Stimulated activated CD8-positive, alpha-beta memory T cell treated with anti-CD3 and anti-CD28 coated beads, Interleukin-12 subunit alpha, Interleukin-12 subunit beta, amount 100 ng/mL, for 24 hours (primary cell): ENCODE results near the gene RGS12.

Experiments used
- DNase-seq: peaks from one replicate; pipeline ENCODE4 v3.0.0-alpha.2; 2020; ENCODE audit errors: extremely low read depth

RGS12 gene

DNA sequence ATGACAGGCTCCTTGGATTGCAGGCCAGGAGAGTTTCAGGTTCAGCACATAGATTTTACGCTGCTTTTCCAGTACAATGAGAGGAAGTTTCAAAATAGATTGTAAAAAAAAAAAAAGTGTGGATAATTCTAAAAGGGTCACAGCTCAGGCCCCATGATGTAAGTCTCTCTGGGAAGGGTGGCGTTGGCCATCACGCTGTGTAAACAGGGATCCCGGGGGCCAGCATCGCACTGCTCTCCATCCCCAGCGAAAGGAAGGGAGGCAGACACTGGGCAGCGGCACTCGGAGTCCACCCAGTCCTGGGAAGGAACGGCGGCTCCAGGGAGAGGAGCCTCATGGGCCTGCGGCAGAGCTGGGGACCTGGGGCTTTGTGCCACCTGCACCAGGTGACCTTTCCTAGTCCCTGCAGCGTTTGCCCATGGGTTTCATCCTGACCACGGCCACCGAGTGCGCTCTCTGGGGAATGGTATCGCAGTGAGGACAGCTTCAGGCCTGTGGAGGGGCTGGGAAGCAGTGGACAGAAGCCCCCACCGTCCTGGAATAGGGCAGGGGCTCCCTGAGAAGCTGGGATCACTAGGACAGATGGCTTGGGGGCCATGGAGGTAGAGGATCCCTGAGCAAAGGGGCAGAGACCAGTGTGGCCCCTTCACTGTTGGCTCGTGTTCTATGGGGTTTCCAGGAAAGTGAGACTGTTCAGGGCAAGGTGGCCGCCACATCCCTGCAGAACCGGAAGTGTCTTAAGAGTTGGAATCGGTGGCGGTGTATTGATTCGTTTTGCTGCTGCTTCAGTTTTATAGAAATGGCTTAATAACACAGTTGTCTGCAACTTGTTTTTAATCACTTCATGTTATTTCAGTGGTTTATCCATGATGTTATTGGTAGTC, 38.9 kb downstream of the RGS12 start:
- no peak for DNase-seq

DNA sequence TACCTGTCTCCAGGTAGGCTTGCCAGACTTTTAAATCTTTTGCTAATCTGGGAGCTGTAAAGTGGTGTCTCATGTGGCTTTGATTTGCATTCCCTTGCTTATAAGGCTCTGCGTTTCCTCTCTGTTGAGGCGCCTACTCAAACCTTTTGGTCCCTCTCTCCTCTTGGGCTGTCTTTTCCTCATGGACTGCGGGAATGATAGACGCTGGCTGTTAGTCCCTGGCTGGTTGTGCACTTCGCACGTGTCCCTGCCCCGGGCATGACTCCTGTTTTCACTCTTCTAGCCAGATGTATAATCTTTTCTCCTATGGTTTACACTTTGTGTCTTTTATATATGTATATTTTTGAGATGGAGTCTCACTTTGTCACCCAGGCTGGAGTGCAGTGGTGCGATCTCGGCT, 39.7 kb downstream of the RGS12 start:
- DNase-seq, result no peak

DNA sequence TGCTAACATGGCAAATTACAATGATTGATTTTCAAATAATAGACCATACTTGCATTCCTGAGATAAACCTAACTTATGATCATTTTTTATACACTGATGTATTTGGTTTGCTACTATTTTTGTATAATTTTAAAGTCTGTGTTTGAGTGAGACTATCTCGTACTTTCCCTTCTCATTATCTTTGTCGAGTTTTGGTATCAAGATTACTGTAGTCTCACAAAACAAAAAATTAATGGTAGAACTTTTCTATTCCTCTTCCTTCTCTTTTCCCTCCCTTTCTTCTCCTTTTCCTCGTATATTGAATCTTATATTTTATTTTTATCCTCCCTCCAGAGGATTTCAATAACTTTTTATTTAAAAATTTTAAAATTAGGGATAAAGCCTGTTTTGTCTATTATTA, 41.5 kb downstream of the RGS12 start:
- no peak for DNase-seq

DNA sequence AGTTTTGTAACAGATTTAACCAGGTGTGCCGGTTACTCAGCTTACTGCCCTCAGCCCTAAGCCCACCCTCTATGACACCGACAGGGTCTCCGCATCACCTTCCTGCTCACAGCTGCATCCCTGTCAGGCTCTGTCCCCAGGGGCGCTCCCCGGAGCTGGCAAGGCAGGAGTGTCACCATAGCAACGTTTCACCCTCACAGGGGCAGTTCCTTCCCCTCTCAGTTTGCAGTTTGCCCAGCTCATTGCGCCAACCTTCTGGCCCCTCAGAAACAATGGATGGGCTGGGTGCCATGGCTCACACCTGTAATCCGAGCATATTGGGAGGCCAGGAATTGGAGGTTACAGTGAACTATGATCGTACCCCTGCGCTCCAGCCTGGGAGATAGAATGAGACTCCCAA, 42.6 kb downstream of the RGS12 start:
- no peak for DNase-seq

DNA sequence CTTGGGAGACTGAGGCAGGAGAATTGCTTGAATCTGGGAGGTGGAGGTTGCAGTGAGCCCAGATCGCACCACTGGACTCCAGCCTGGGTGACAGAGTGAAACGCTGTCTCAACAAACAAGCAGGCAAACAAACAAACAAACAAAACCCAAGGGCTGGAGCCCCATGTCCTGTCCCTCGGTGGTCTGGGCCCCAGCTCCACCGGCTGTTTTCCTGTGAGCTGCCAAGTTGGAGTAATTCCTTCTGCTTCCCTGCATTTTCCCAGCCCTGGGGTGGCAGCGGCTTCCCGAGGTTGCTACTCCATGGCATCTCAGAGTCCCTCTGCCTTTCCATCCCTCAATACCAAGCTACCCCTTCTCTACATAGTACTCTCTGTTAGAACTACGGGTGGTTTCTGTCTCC, 43.2 kb downstream of the RGS12 start:
- no peak for DNase-seq

DNA sequence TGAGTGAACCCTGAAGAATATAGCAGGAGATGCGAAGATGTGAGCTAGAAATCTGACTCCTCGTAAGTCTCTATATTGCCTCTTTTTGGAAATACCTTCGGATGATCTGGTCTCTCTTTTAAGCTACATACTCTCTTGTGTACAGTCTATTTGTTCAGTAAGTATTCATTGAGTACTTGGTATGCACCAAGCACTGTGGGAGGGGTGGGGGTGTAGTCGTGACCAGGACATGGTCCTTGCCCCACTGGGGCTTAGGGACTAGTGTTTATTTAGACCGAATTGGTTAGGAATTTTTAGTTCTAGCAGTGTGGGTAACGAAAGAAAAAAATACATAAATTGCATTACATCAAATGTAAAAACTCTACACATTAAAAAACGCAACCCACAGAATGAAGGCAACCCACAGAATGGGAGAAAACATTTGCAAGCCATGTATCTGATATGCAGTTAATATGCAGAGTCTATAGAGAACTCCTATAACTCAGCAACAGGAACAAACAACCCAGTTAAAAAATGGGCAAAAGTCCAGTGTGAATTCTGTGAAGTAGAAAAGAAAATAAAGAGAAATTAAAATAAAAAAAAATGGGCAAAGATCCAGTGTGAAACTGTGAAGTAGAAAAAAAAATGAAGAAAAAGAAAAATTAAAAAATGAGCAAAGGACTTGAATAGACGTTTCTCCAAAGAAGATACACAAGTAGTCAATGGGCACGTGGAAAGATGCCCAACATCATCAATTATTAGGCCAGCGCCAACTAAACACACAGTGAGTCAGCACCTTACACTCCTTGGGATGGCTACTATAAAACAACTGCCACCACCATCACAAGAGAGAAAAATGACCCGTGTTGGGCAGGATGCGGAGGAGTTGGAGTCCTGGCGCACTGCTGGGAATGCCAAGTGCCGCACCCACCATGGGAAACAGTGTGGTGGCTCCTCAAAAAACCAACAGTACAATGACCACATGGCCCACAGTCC, 43.8 kb downstream of the RGS12 start:
- no peak for DNase-seq

DNA sequence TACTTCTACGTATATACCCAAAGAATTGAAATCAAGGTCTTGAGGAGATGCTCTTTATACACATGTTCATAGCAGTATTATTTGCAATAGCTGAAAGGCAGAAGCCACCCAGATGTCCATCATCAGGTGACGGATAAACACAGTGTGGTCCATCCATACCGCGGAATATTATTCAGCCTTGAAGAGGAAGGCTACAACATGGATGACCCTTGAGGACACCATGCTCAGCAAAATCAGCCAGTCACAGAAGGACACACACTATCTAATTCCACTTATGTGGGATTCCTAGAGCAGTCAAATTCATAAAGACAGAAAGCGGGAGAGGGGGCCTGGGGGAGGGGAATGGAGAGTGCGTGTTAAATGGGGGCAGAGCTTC, 44.5 kb downstream of the RGS12 start:
- DNase-seq, result no peak

DNA sequence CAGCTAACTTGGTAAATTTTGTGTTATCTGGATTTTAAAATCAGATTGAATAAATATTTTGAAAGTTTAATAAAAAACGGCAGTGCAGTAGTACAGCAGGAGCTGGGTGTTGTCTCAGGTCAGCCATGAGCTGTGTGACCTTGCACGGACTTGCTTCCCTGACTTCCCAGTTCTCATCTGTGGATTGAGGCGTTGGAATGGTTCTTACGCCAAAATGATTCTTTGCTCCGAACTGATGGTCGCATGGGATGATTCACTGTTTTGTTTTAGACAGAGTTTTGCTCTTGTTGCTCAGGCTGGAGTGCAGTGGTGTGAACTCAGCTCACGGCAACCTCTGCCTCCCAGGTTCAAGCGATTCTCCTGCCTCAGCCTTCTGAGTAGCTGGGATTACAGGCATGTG, 45.0 kb downstream of the RGS12 start:
- DNase-seq, result no peak

DNA sequence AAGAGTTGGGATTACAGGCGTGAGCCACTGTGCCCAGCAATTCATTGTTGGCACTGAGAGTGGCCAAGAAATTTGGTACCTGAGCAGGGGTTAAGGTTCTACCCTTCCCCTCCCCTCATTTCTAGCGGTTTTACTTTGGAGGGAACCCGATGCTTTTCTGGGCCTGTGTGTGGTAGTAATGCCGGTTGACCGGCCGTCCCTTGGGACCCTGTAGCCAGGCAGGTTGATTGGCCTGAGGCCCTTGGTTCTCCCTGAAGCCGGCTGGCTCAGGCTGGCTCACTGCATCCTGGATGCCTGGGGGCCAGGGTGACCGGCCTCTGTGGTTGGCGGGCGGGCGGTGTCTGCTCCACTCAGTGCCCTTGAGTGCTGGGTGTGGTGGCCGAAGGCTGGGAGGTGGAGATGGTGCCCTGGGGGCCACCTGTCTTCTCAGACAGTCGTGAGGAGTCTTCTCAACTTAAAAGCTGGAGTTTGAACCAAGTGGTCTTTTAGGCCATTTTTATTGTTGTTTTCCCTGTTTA, 45.6 kb downstream of the RGS12 start:
- no peak for DNase-seq

DNA sequence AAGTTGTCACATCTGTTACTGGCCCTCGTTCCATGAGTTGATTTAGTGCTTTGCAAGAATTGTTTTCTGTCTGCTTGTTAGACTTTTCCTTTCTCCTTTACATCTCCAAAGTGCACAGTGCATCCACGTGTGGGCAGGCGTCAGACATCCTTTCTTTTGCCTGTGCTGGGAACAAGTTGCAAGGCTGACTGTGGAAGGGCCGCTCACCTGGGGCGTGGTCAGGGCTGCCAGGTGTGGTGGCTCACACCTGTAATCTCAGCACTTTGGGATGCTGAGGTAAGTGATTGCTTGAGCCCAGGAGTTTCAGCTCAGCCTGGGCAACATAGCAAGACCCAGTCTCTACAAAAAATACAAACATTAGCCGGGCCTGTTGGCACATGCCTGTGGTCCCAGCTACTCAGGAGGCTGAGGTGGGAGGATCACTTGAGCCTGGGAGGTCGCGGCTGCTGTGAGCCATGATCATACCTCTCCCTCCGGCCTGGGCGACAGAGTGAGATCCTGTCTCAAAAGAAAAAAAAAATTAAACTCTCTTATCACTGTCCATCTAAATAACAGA, 46.2 kb downstream of the RGS12 start:
- DNase-seq, result no peak

DNA sequence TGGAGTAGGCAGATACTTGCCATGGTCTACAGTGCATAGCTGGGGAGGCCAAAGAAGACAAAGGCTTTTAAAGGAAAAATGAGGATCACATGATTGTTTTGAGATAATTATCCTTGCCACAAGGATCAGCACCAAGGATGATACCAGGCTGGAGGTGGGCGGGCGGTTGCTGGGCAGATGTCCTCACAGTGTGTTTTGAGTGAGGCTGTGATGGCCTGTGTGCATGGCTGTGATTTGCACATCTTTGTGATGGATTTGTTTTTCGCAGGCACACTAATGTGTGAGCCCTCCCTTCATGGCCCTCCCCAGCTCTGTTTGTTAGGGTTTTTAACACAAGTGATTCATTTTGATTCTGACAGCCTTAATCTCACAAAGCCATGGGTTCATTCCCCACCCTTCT, 46.8 kb downstream of the RGS12 start:
- no peak for DNase-seq

DNA sequence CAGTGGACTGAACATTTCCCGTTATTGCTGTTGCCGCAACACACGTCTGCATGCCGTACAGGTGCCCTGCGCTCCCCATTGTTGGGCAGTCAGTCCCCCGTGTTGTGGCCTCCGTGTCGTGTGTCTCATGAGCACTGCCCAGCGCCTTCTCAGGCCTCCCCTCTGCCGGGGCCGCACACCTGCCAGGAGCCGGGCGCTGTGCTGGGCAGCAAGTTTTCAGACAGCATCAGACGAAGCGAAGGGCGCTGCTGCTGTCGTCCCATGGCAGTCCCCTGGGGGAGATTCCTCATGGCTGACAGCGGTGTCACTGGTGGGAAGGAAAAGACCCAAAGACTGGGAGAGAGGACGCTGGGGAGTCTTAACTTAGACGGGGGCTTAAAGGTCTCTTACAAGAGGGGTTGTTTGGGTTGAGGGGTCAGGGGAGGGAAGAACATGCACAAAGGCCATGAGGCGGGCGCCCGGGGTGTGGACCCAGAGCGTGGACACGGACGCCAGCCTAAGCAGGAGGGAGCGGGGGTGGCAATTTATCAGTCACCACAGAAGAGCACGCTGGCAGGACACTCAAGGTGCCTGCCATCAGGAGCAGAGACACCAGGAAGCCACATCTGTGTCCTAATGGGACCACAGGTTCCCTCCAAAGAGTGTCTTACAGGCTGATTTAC, 47.3 kb downstream of the RGS12 start:
- DNase-seq, result no peak

DNA sequence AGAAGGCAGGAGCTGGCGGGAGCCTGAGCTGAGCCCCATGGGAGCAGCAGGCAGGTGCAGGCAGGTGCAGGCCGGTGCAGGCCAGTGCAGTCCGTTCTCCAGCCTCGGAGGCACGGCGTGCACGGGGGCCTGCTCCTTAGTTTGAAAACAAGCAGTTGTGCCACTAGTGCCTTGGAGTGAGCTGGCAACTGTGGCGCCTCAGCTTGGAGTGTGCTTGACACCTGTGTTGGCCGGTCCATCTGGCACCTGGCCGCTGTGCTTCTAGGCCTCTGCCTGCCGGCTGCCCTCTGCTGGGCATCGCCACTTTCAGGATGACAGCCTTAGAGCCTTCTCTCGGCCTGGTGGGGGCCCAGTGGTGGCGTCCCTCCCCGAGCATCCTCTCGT, 47.9 kb downstream of the RGS12 start:
- DNase-seq, result no peak

DNA sequence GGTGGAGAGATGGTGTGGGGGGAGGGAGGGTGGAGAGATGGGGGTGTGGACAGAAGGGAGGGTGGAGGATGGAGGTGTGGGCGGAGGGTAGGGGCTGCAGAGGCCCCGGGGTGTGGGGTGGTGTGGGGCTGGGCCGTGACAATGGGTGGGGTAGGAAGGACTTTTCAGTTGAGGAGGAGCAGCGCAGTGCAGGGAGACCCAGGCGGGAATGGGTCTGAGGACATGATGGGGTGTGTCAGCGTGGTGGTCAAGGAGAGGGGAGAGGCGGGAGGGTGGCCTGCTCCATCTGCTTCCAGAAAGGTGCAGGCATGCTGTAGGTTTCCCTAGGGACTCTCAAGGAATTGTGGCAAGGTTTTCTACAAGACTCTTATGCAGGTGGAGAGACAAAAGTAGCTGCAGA, 48.9 kb downstream of the RGS12 start:
- no peak for DNase-seq

DNA sequence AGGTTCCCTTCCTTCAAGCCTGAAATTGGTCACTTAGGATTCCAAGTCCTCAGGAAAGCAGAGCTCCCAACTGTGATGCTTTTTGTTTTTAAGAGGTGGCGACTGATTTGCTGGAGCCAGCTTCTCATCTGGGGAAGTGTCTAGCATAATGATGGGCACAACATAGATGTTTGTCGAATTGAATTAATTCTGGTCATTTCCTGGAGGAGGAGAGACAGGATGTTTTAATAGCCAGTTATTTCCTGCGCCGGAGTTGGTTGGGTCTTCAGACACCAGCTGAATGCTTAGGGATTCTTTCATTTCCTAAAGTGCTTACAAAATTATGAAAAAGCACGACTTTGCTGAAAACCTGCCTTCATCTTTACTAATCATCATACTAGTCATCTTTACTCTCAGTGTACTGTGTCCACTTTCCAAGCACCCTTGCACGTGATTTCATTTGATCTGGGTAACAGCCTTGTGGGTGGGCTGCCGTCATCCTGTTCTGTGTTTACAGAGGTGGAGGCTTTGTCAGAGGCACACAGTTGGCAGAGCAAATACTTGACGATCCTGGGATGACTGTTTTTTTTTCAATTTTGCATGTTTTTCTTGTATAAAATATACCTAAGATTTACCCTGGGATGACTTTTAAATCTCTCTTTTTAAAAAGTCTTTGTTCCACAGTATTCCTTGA, 49.5 kb downstream of the RGS12 start:
- no peak for DNase-seq
